GM12873 (cell line): Measurements from ENCODE around the gene TMUB1.

Source experiments
- TF ChIP-seq, protein P1 (sequence below): IDR thresholded peaks from 2 replicates; pipeline ENCODE4 v1.5.1; 2012; ENCODE audit warnings: low read depth, mild to moderate bottlenecking, moderate library complexity, low read length, control low read depth; ENCODE audit not compliant: insufficient read depth; ENCODE audit errors: missing control alignments

The TMUB1 gene

DNA sequence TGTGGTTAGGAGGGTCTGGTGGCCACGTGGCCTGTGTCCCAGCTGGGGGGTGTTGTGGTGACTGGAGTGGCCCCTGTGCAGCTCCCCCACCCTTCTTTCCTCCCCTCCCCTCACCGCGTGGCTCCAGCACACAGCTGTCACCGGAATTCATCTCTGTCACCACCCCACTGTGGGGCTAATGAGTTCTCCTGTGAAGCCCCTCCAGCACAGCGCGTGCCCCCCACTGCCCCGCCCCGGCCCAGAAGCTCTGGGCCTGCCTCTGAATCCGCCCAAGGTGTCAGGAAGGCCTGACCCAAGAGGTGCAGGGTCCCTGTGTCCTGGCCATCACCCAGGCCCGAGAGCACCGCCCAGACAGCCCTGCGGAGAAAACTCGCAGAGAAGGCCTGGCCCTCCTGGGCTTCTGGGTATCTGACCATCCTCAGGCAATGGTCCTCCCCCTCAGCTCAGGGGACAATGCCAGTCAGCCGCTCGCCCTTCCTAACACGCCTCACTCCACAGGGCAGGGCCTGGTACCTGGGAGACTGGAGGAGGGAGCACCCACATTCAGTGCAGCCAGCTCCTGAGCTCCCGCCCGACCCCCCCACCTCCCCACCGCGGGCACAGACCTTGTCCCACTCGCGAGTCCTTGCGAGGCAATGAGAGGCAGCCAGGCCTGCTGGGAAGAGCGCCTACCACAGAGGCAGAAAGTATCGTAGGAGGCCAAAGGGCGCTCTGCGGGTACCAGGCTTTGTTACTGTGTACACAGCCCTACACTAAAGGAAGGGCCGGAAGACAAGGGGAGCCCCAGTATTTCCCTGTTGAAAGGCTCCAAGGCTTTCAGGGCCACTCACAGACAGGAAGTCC is 46.0 kb upstream of the TMUB1 start:
- TF ChIP-seq, protein P1, sequence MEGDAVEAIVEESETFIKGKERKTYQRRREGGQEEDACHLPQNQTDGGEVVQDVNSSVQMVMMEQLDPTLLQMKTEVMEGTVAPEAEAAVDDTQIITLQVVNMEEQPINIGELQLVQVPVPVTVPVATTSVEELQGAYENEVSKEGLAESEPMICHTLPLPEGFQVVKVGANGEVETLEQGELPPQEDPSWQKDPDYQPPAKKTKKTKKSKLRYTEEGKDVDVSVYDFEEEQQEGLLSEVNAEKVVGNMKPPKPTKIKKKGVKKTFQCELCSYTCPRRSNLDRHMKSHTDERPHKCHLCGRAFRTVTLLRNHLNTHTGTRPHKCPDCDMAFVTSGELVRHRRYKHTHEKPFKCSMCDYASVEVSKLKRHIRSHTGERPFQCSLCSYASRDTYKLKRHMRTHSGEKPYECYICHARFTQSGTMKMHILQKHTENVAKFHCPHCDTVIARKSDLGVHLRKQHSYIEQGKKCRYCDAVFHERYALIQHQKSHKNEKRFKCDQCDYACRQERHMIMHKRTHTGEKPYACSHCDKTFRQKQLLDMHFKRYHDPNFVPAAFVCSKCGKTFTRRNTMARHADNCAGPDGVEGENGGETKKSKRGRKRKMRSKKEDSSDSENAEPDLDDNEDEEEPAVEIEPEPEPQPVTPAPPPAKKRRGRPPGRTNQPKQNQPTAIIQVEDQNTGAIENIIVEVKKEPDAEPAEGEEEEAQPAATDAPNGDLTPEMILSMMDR = no peak

DNA sequence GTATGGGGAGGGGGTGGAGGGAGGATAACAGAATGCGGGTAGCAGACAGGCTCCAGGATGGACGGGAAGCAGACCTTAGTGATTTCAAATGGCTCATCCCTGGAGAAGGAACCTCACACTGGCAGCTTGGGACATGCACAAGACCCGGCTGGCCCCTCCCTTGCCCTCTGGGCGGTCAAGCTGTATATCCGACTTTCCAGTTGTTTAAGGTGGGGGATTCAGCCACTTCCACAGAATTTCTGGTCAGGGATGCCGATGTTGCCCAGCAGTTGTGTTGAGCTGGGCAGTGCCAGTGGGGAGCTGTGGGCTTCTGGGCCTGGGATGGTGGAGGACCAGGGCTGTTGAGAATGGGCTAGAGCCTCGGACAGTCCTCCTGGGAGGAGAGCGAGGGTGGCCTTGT is 45.4 kb upstream of the TMUB1 start:
- TF ChIP-seq, protein P1 = no peak

DNA sequence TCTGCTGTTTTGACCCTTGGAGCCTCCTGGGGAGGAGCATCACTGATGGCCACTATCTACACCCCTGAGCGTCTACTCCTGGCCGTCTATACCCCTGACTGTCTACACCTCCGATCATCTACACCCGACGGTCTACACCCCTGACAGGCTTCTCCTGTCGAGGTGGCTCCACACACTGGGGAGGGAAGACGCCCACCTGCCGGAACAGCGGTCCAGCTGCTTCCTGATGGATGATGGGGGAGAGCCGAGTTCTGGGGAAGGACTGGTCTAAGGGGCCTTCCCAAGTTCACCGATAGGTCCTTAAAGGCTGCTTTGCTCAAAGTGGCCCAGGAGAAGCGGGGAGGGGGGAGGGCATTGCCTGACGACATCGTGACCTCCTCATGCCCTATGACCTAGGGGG is 44.9 kb upstream of the TMUB1 start:
- TF ChIP-seq, protein P1 = no peak

DNA sequence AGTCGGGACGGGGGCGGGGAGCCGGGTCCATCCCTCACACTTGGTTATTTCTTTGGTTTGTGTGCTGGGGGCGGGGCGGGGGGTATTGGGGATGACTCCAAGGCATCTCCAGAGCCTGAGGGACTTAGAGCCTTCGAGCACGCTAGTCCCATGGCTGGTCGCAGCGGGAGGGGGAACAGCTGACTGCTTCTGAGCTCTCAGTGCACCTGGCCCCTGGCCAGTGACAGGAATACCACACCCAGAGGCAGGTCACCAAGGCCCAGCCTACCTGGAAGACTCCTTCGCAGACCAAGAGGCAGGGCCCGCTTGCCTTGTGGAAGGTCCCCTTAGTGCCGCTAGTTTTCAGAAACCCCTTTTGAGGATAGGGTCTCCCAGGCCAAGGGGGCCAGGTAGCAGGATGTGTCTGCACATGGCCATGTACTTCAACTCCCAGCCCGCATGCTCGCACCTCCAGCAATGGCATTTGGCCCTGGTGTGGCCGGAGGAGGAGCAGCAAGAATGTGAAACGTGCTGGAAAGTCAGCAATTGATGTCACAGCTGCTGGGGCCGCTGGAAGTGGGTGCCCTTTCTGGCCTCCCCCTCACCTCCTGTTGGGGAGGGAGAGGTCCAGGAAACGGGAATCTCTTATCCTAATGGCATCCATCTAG is 43.3 kb upstream of the TMUB1 start:
- TF ChIP-seq, protein P1 = no peak

DNA sequence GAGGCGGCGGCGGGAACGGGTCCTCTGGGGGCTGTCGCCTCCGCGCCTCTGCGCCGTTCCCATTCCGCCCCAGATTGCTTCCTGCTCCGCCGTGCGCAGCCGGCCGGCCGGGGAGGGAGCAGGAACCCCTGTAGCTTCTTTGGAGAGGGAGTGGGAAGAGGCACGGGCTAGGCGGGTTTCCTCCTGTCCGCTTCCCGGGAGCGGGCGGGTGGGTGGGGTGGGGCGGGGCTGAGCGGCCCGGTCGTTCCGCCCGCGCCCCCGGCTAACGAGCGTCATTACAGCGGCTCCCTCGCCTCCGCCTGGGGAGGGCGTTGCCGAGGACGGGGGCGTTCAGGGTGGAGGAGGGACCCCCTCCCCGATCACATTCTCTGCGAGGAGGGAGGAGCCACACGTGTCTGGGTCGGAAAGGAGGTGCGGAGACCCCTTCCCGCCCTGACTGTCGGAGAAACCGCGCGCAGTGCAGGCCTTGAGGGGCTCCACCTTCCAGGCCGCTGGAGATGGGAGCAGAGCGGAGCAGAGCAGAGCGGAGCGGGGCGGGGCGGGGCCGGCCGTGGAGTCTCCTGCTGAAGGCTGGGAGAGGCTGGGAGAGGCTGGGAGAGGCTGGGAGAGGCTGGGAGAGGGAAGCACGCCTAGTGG is 42.7 kb upstream of the TMUB1 start:
- TF ChIP-seq, protein P1 = no peak

DNA sequence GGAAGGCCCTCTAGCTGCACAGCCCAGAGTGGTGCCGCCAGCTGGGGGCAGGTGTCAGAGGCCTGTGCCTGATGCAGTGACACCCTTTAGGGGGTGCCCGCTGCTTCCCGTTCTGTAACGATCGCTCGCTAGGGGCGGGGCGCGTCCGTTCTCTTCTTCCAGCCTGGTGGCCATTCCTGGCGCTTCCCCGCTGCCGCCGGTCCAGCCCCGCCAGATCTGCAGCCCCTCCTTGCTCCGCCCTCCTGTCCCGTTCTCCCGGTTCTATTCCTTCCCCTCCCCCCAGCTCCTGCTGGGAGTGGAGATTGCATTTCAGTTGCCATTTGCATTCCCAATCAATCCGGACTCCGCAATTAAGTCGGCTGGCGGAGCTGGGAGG is 42.2 kb upstream of the TMUB1 start:
- TF ChIP-seq, protein P1 = no peak

DNA sequence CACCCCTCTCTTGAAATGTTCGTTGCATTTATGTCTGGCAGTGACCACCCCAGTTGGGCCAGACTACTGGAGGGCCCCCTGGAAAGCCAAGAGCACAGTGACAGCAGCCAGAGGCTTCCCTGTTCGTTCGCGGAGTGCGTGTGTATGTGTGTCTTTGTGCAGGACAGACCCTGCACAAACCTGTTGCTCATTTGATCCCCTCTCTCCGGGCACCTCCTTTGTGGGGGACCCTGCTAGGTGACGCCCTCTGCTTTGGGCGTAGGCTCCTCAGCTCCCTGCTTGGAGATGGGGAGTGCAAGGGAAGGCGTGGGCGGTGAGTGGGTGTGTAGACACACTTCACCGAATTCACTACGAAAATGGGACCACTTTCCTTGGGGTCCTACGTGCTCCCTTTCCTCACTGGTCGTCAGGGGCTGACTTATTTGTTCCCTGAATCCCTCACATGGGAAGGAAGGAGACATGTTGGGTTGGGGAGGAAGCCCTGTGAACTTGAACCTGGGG is 41.7 kb upstream of the TMUB1 start:
- TF ChIP-seq, protein P1 = no peak
